GM12801 (cell line): ENCODE results near the gene AAMP.

ENCODE experiments used
- TF ChIP-seq, protein P1 (sequence below): IDR thresholded peaks from one replicate; pipeline ENCODE4 v1.5.1; 2011; ENCODE audit warnings: control low read depth; ENCODE audit not compliant: insufficient read length; ENCODE audit errors: extremely low read depth

AAMP gene

GRCh38 chr2:218282173-218282991 lies 12.4 kb upstream of the AAMP start:
- TF ChIP-seq, protein P1, sequence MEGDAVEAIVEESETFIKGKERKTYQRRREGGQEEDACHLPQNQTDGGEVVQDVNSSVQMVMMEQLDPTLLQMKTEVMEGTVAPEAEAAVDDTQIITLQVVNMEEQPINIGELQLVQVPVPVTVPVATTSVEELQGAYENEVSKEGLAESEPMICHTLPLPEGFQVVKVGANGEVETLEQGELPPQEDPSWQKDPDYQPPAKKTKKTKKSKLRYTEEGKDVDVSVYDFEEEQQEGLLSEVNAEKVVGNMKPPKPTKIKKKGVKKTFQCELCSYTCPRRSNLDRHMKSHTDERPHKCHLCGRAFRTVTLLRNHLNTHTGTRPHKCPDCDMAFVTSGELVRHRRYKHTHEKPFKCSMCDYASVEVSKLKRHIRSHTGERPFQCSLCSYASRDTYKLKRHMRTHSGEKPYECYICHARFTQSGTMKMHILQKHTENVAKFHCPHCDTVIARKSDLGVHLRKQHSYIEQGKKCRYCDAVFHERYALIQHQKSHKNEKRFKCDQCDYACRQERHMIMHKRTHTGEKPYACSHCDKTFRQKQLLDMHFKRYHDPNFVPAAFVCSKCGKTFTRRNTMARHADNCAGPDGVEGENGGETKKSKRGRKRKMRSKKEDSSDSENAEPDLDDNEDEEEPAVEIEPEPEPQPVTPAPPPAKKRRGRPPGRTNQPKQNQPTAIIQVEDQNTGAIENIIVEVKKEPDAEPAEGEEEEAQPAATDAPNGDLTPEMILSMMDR: no peak

- TF ChIP-seq, protein P1: no peak
Observed at GRCh38 chr2:218281449-218281848, 11.5 kb upstream of the AAMP start.

- TF ChIP-seq, protein P1: no peak
Observed at GRCh38 chr2:218280260-218280870, 10.4 kb upstream of the AAMP start.

- TF ChIP-seq, protein P1: no peak
Observed at GRCh38 chr2:218278531-218279360, 8.8 kb upstream of the AAMP start.

GRCh38 chr2:218277921-218278320 lies 8.0 kb upstream of the AAMP start:
- TF ChIP-seq, protein P1: no peak

DNA sequence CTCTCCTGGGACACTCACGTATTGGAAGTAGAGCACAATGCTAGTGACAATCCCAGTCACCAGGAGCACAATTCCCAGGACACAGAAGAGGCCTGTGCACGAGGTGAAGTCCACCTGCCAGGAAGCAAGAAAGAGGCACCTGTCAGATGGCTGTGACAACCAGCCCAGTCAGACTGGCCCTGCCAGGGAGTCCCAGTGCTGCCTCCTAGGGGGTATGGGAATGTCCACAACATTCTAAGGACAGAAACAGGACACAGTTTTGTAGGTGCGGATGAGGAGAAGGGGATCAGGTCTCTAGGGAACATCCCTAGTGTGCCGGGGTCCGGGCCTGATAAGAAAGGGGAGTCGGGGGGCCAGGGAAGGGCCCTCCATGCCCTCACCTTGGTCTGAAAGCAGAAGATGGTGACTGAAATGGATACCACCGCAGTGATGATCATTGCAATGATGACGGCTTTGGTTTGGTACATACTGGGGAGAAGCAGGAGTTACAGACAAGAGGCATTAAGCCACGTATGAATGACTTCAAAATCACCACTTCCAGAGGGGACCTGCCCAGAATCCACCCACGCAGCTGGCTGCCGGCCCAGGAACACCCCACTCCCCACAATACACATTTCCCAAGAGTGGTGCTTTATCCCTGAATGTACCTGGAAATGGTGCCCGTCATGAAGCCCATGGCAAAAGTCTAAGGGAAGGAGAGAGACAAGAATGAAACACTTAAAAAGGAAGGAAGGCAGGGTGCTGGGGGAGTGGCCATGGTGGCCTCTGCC lies 7.2 kb upstream of the AAMP start:
- TF ChIP-seq, protein P1: no peak
